PC-3 (cell line): ENCODE measurements around the gene WDR83. TPM values are rescaled to one million over a fixed set of nuclear protein-coding genes. Genes with fewer than 3 reads are reported as not detected.
A peak's percentile ranks its signal among the peaks of the same experiment; 100 is the strongest.

Experiments
- ATAC-seq: fragments of 200-7000 bp; cut with Tn5 transposase; 2 replicates; pipeline ENCODE4 v1.9.1; 2020; ENCODE audit warnings: mild to moderate bottlenecking, moderate library complexity
- BruUV-seq: library from RNA; stranded (reverse); fragments of 400-500 nt; replicated peaks from 2 replicates; lab custom pipeline; 2021; lab: Mats Ljungman, UMichigan
- CTCF ChIA-PET: fragments of 300-600 bp; sonication (Branson Sonifier 250); formaldehyde crosslinking; loops from one replicate; lab custom pipeline; 2022; ENCODE audit warnings: antibody characterized with exemption; lab: Charles Lee
- POLR2A ChIA-PET: fragments of 300-600 bp; sonication (Branson Sonifier 250); formaldehyde crosslinking; loops from one replicate; lab custom pipeline; 2022; ENCODE audit warnings: antibody characterized with exemption; ENCODE audit not compliant: unreplicated experiment; lab: Charles Lee
- DNase-seq: peaks from one replicate; pipeline ENCODE4 v3.0.0-alpha.2; 2015
- H2AFZ ChIP-seq: fragments of 300-600 bp; sonication (generic); 2 replicates; pipeline ENCODE4 v1.6.0; 2016; ENCODE audit warnings: antibody characterized with exemption, low read length
- H3F3A ChIP-seq: fragments of 300-600 bp; sonication (generic); one replicate; pipeline ENCODE4 v1.6.0; 2017; ENCODE audit warnings: antibody characterized with exemption, low read length, control low read depth, mild to moderate bottlenecking; ENCODE audit not compliant: unreplicated experiment
- H3K27ac ChIP-seq: fragments of 300-600 bp; sonication (generic); 2 replicates; pipeline ENCODE4 v1.5.1; 2016; ENCODE audit warnings: mild to moderate bottlenecking, low read length
- H3K27me3 ChIP-seq: fragments of 300-600 bp; sonication (generic); 2 replicates; pipeline ENCODE4 v1.6.1; 2016; ENCODE audit warnings: low read length, mixed read lengths
- H3K36me3 ChIP-seq: fragments of 300-600 bp; sonication (generic); 2 replicates; pipeline ENCODE4 v1.6.1; 2016; ENCODE audit warnings: low read depth, mixed run types, low read length, mixed read lengths
- H3K4me1 ChIP-seq: fragments of 300-600 bp; sonication (generic); 2 replicates; pipeline ENCODE4 v1.5.1; 2016; ENCODE audit warnings: low read length; ENCODE audit not compliant: insufficient read depth
- H3K4me2 ChIP-seq: fragments of 300-600 bp; sonication (generic); 2 replicates; pipeline ENCODE4 v1.6.0; 2016; ENCODE audit warnings: low read length
- H3K4me3 ChIP-seq: fragments of 300-600 bp; sonication (generic); 2 replicates; pipeline ENCODE4 v1.5.1; 2016; ENCODE audit warnings: mild to moderate bottlenecking, low read length, mixed read lengths
- H3K79me2 ChIP-seq: fragments of 300-600 bp; sonication (generic); 2 replicates; pipeline ENCODE4 v1.6.1; 2017; ENCODE audit warnings: low read length, mixed read lengths
- H3K9ac ChIP-seq: fragments of 300-600 bp; sonication (generic); 2 replicates; pipeline ENCODE4 v1.6.0; 2016; ENCODE audit warnings: mild to moderate bottlenecking, low read length
- H3K9me2 ChIP-seq: fragments of 300-600 bp; sonication (generic); replicated peaks from 2 replicates; pipeline ENCODE4 v1.6.1; 2016; ENCODE audit warnings: mixed run types, low read length, mixed read lengths
- H3K9me3 ChIP-seq: fragments of 300-600 bp; sonication (generic); 2 replicates; pipeline ENCODE4 v1.6.1; 2016; ENCODE audit warnings: low read length, mixed read lengths
- H4K20me1 ChIP-seq: fragments of 300-600 bp; sonication (generic); 2 replicates; pipeline ENCODE4 v1.6.1; 2016; ENCODE audit warnings: low read length, mixed read lengths
- CTCF ChIP-seq: fragments of 300-600 bp; sonication (generic); conservative IDR thresholded peaks from 2 replicates; pipeline ENCODE4 v1.5.1; 2017; ENCODE audit warnings: antibody characterized with exemption, low read depth, mild to moderate bottlenecking, low read length
- EZH2 ChIP-seq: fragments of 300-600 bp; sonication (generic); IDR thresholded peaks from one replicate; pipeline ENCODE4 v1.6.1; 2017; ENCODE audit warnings: antibody characterized with exemption, mild to moderate bottlenecking, low read length; ENCODE audit not compliant: unreplicated experiment
- EZH2phosphoT487 ChIP-seq: fragments of 300-600 bp; sonication (generic); IDR thresholded peaks from 2 replicates; pipeline ENCODE4 v1.6.1; 2018; ENCODE audit warnings: mild to moderate bottlenecking, antibody characterized with exemption, low read length, borderline replicate concordance
- intact Hi-C: fragments of 100-400 bp; cut with micrococcal nuclease; formaldehyde crosslinking; loops from 2 replicates; pipeline ENCODE4 v1.9.0; 2023
- total RNA-seq: library from RNA; depleted of rRNA; stranded (reverse); fragments of >200 nt; gene quantifications from 2 replicates; pipeline ENCODE4 v1.2.3, GENCODE V29; 2014

The WDR83 gene
- total RNA-seq, 1 experiment from 2014 or later: 39.5 TPM

- ChIA-PET POLR2A (interaction anchor here (0.6 kb wide), 1 partner anchor 15 kb away, joined by 3 read pairs; no protein-coding TSS in a partner anchor), CTCF (interaction anchor here (0.5 to 0.6 kb wide), 2 partner anchors 12 to 802 kb away, joined by 3 read pairs; no protein-coding TSS in a partner anchor)
- no TSS peak for BruUV-seq
- H4K20me1 ChIP-seq: peaks cover 19% of the 10 kb centered on the region; the same call in 1 of the 2 replicates
- peak; percentile 4 for ATAC-seq
- H3K79me2 ChIP-seq: peaks cover 79% of the 10 kb centered on the region
- DNase-seq: peak; percentile 30
- no peak for TF ChIP-seq EZH2
- TF ChIP-seq CTCF: no peak
- TF ChIP-seq EZH2phosphoT487: no peak
- H3K27me3 ChIP-seq: no peaks in the 10 kb centered on the region
- intact Hi-C loops: no loop called here
- peak overlapping the region; percentile 68 for H3K27ac ChIP-seq
- H3K9ac ChIP-seq: peak overlapping the region; percentile 87
- no peaks in the 10 kb centered on the region for H3K9me2 ChIP-seq
- H3K9me3 ChIP-seq: no peaks in the 10 kb centered on the region
- H3K4me3 ChIP-seq: peak overlapping the region; percentile 89
- H3K36me3 ChIP-seq: peaks cover 22% of the 10 kb centered on the region; the same call in 1 of the 2 replicates
- H3K4me2 ChIP-seq: peak overlapping the region; percentile 94
- H3F3A ChIP-seq: peaks cover 5% of the 10 kb centered on the region
- peak overlapping the region; percentile 8; the same call in 1 of the 2 replicates for H2AFZ ChIP-seq
- H3K4me1 ChIP-seq: peaks cover 37% of the 10 kb centered on the region
Observed at GRCh38 chr19:12720851-12721655, 54.4 kb downstream of the WDR83 start.

GRCh38 chr19:12721656-12722565, 55.3 kb downstream of the WDR83 start:
- DNase-seq (peak; percentile 51), ATAC-seq (peak; percentile 25)
- Histone ChIP-seq H3K27ac (peak overlapping the region; percentile 68), H3K79me2 (peaks cover 72% of the 10 kb centered on the region), H2AFZ (peak overlapping the region; percentile 49; the same call in 1 of the 2 replicates), H3F3A (peaks cover 10% of the 10 kb centered on the region), H3K27me3 (no peaks in the 10 kb centered on the region), H3K4me3 (peak overlapping the region; percentile 89), H3K9ac (peak overlapping the region; percentile 87), H3K4me1 (peaks cover 37% of the 10 kb centered on the region), H3K9me2 (no peaks in the 10 kb centered on the region), H4K20me1 (peaks cover 19% of the 10 kb centered on the region; the same call in 1 of the 2 replicates), H3K36me3 (peaks cover 16% of the 10 kb centered on the region; the same call in 1 of the 2 replicates), H3K4me2 (peak overlapping the region; percentile 94), H3K9me3 (no peaks in the 10 kb centered on the region)
- TF ChIP-seq EZH2 (no peak), CTCF (no peak), EZH2phosphoT487 (no peak)
- POLR2A ChIA-PET: interaction anchor here (0.6 kb wide), 4 partner anchors 11 to 465 kb away, joined by 3 read pairs; no protein-coding TSS in a partner anchor
- intact Hi-C loops: no loop called here
- CTCF ChIA-PET: interaction anchor here (0.8 kb wide), 1 partner anchor 45 kb away, joined by 4 read pairs; no protein-coding TSS in a partner anchor
- BruUV-seq: no TSS peak
